Colonic mucosa (tissue), 4 donors: Measurements from ENCODE around the gene POU6F2. TPM values are rescaled to one million over a fixed set of nuclear protein-coding genes. Genes with fewer than 3 reads are reported as not detected.

ENCODE experiments used
- DNase-seq: peaks from one replicate; pipeline ENCODE4 v3.0.0-alpha.2; 2020
- H3K27ac ChIP-seq: fragments of 200-600 bp; one replicate; pipeline ENCODE4 v1.8.0; 2021
- H3K27me3 ChIP-seq: fragments of 200-600 bp; one replicate; pipeline ENCODE4 v1.8.0; 2021
- H3K36me3 ChIP-seq: fragments of 200-600 bp; one replicate; pipeline ENCODE4 v1.8.0; 2021
- H3K4me1 ChIP-seq: fragments of 200-600 bp; one replicate; pipeline ENCODE4 v1.8.0; 2021; ENCODE audit warnings: mild to moderate bottlenecking
- H3K4me3 ChIP-seq: fragments of 200-600 bp; one replicate; pipeline ENCODE4 v1.8.0; 2021
- H3K9ac ChIP-seq, 2 donors: one replicate each; pipeline ENCODE4 v1.7.0; 2013; ENCODE audit warnings: control low read depth in 2 of 2, low read depth in 2 of 2, low read length in 2 of 2
- H3K9me3 ChIP-seq: fragments of 200-600 bp; one replicate; pipeline ENCODE4 v1.8.0; 2021
- intact Hi-C: fragments of 100-400 bp; cut with DNase I; formaldehyde crosslinking; loops from one replicate; pipeline ENCODE4 v1.14.1; 2022
- total RNA-seq, 2 donors: library from RNA; stranded (reverse); fragmentation: NEBNext Ultra II Directional in 1 of 2; extraction: Animal tissue kit (Norgen Biotek cat#: 25700) in 1 of 2; gene quantifications; one replicate each; pipeline ENCODE4 v1.2.1, GENCODE V29; 2021
- TF ChIP-seq, protein P1 (sequence below): fragments of 200-600 bp; IDR thresholded peaks from one replicate; pipeline ENCODE4 v1.8.0; 2022; ENCODE audit warnings: antibody characterized with exemption, mild to moderate bottlenecking
- donor health status: healthy.
- donor health status: DM: no; HTN: no; CAD: no.
- donor health status: DM: no; HTN: no; CAD: no.

The POU6F2 gene
- total RNA-seq, 2 donors from 2014 or later = 1.3 TPM; not detected in 1

DNA sequence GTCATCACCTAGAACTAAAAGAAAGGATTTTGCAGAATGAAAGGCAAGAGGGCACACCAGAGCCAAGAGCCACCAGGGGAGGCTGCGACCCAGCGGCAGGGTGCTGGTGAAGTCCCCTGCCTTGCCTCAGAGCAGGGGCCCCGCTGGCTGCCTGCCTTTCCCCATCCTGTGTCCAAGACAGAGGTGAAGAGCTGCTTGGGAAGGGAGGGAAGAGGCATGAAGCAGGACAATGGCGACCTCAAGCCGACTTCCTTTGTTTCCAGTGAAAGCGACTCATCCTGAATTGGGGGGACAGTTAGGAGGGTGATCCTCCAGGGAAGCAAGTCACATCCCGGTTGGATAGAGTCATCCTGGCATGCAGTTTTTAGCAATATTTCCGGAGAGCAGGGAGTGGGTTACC lies 333.0 kb downstream of the POU6F2 start:
- Histone ChIP-seq H3K27me3 (no peaks in the 10 kb centered on the region), H3K27ac (no peak overlapping the region), H3K9ac (no peak overlapping the region), H3K4me1 (no peaks in the 10 kb centered on the region), H3K4me3 (no peak overlapping the region), H3K9me3 (no peaks in the 10 kb centered on the region), H3K36me3 (no peaks in the 10 kb centered on the region)
- no peak for DNase-seq
- TF ChIP-seq, protein P1, sequence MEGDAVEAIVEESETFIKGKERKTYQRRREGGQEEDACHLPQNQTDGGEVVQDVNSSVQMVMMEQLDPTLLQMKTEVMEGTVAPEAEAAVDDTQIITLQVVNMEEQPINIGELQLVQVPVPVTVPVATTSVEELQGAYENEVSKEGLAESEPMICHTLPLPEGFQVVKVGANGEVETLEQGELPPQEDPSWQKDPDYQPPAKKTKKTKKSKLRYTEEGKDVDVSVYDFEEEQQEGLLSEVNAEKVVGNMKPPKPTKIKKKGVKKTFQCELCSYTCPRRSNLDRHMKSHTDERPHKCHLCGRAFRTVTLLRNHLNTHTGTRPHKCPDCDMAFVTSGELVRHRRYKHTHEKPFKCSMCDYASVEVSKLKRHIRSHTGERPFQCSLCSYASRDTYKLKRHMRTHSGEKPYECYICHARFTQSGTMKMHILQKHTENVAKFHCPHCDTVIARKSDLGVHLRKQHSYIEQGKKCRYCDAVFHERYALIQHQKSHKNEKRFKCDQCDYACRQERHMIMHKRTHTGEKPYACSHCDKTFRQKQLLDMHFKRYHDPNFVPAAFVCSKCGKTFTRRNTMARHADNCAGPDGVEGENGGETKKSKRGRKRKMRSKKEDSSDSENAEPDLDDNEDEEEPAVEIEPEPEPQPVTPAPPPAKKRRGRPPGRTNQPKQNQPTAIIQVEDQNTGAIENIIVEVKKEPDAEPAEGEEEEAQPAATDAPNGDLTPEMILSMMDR = no peak
- intact Hi-C loops = no loop called here

DNA sequence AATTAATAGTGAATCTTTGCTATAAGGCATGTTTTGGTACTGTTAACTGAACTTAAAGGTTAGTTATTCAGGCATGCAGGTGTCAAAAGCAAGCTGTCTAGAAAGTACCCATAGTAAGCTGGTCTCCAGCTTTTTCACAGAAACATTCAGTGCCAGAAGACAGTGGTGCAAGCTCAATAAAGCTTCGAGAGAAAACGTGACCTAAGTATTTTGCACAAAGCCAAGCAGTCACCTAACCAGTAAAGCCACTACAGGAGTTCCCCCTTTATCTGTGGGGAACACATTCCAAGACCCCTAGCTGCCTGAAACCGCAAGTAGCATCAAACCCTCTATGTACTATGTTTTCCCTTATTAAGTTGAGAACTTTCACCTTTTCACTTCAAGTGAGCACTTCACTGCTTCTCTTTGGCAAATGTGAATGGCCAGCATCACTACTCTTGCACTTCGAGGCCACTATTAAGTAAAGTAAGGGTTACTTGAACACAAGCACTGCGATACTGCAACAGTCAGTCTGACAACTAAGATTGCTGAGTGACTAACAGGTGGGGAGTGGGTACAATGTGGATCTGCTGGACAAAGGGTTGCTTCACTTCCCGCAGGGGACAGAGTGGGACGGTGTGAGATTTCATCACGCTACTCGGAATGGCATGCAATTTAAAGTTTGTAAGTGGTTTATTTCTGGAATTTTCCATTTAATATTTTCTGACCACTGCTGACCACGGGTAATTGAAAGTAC lies 334.7 kb downstream of the POU6F2 start:
- no peaks in the 10 kb centered on the region for H3K27me3 ChIP-seq
- H3K4me3 ChIP-seq = no peak overlapping the region
- intact Hi-C loops = no loop called here
- H3K4me1 ChIP-seq = no peaks in the 10 kb centered on the region
- DNase-seq = no peak
- no peak overlapping the region for H3K9ac ChIP-seq
- TF ChIP-seq, protein P1 = no peak
- no peak overlapping the region for H3K27ac ChIP-seq
- no peaks in the 10 kb centered on the region for H3K9me3 ChIP-seq
- H3K36me3 ChIP-seq = no peaks in the 10 kb centered on the region

GRCh38 chr7:39313376-39313775 lies 335.7 kb downstream of the POU6F2 start:
- intact Hi-C loops = no loop called here
- Histone ChIP-seq H3K4me3 (no peak overlapping the region), H3K4me1 (no peaks in the 10 kb centered on the region), H3K9ac (no peak overlapping the region), H3K27ac (no peak overlapping the region), H3K36me3 (no peaks in the 10 kb centered on the region), H3K27me3 (no peaks in the 10 kb centered on the region), H3K9me3 (no peaks in the 10 kb centered on the region)
- no peak for DNase-seq
- TF ChIP-seq, protein P1 = no peak

DNA sequence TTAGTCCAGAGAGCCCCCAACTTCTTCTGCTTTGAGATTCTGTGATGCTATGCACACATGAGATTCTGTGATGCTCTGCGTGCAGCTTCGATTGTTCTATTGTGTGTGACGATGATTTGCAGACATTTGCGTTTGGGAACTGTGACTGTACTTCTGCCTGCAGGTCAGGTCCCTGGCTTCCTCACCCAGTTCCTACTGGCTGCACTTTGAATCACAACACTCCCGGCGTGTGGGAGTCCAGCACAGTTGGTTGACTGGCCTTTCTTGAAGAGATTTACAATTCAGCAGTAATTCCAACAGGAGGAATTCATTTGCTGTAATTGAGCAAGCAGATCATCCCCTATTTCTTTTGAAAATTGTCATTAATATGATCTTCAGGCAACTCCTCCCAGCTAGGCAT lies 336.3 kb downstream of the POU6F2 start:
- TF ChIP-seq, protein P1 = no peak
- Histone ChIP-seq H3K27ac (no peak overlapping the region), H3K4me1 (no peaks in the 10 kb centered on the region), H3K9me3 (no peaks in the 10 kb centered on the region), H3K9ac (no peak overlapping the region), H3K27me3 (no peaks in the 10 kb centered on the region), H3K4me3 (no peak overlapping the region), H3K36me3 (no peaks in the 10 kb centered on the region)
- intact Hi-C loops = no loop called here
- DNase-seq = no peak

DNA sequence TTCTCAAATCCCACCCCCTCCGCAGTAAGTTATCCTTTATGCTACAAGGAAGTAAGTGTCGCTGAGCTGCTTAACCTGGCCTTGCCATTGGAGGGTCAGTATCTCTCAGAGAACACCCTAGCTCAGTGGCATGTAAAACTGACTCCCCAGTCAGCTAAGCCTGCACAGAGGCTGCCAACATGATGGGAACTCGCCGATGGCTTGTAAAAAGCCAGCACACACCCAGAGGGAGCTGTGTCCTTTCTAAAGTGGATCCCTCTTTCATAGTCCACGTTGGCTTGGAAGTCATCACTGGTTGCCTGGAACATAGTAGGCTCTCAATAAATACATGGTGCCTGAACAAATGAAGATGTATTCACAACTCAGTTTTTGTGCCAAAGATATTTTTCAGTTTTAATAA lies 339.4 kb downstream of the POU6F2 start:
- Histone ChIP-seq H3K27me3 (no peaks in the 10 kb centered on the region), H3K36me3 (no peaks in the 10 kb centered on the region), H3K4me1 (no peaks in the 10 kb centered on the region), H3K4me3 (no peak overlapping the region), H3K9me3 (no peaks in the 10 kb centered on the region), H3K9ac (no peak overlapping the region), H3K27ac (no peak overlapping the region)
- intact Hi-C loops = no loop called here
- TF ChIP-seq, protein P1 = no peak
- no peak for DNase-seq
